ENCODE measurements around the gene MAB21L4.

Gene MAB21L4

GRCh38 chr2:240836781-240837467 lies 59.0 kb downstream of the MAB21L4 start:
- no peak for DNase-seq (ENCODE audit: low read depth)
- H3K4me3 ChIP-seq (ENCODE audit: low read depth, low read length), result no peak overlapping the region
- no peak for TF ChIP-seq CTCF (IDR thresholded peaks at IDR 0.05; ENCODE audit: control insufficient read depth, extremely low read depth, insufficient read depth)
